ENCODE results near the gene LETM1.

LETM1 gene

GRCh38 chr4:1777822-1778641 lies 77.9 kb downstream of the LETM1 start:
- no peak for DNase-seq (ENCODE audit: low read depth)

GRCh38 chr4:1776521-1777161 lies 79.3 kb downstream of the LETM1 start:
- no peak for DNase-seq (ENCODE audit: low read depth)

- no peak for DNase-seq (ENCODE audit: low read depth)
These were observed 80.0 kb downstream of the LETM1 start for GRCh38 chr4:1775731-1776500.

- DNase-seq (ENCODE audit: low read depth): no peak
These were observed 82.2 kb downstream of the LETM1 start for GRCh38 chr4:1773754-1774153.

GRCh38 chr4:1772853-1773538 lies 83.0 kb downstream of the LETM1 start:
- no peak for DNase-seq (ENCODE audit: low read depth)

- no peak for DNase-seq (ENCODE audit: low read depth)
These were observed 84.2 kb downstream of the LETM1 start for GRCh38 chr4:1771555-1772305.

GRCh38 chr4:1770791-1771231 lies 85.1 kb downstream of the LETM1 start:
- no peak for DNase-seq (ENCODE audit: low read depth)

- DNase-seq (ENCODE audit: low read depth): no peak
These were observed 85.7 kb downstream of the LETM1 start for GRCh38 chr4:1770245-1770644.

GRCh38 chr4:1769692-1770091 lies 86.3 kb downstream of the LETM1 start:
- no peak for DNase-seq (ENCODE audit: low read depth)

GRCh38 chr4:1768367-1769034 lies 87.5 kb downstream of the LETM1 start:
- no peak for DNase-seq (ENCODE audit: low read depth)

GRCh38 chr4:1767770-1768366 lies 88.1 kb downstream of the LETM1 start:
- no peak for DNase-seq (ENCODE audit: low read depth)

- no peak for DNase-seq (ENCODE audit: low read depth)
These were observed 88.7 kb downstream of the LETM1 start for GRCh38 chr4:1767061-1767769.

- DNase-seq (ENCODE audit: low read depth): no peak
These were observed 89.6 kb downstream of the LETM1 start for GRCh38 chr4:1766106-1767060.

GRCh38 chr4:1765409-1766072 lies 90.4 kb downstream of the LETM1 start:
- no peak for DNase-seq (ENCODE audit: low read depth)

- no peak for DNase-seq (ENCODE audit: low read depth)
These were observed 91.3 kb downstream of the LETM1 start for GRCh38 chr4:1764670-1765069.

- no peak for DNase-seq (ENCODE audit: low read depth)
These were observed 92.3 kb downstream of the LETM1 start for GRCh38 chr4:1763550-1764080.

GRCh38 chr4:1763070-1763549 lies 92.8 kb downstream of the LETM1 start:
- no peak for DNase-seq (ENCODE audit: low read depth)

Measured in stimulated activated CD4-positive, alpha-beta T cell treated with anti-CD3 and anti-CD28 coated beads, Interleukin-2, amount 100 ng/mL, for 4 hours (primary cell).